Measurements from ENCODE around the gene FXYD5.
A peak's percentile ranks its signal among the peaks of the same experiment; 100 is the strongest.
"Not testable (repeated sequence)": the region's sequence is repeated elsewhere in the genome, so short reads cannot be mapped to it uniquely, and the experiment has no call there.

The FXYD5 gene

GRCh38 chr19:35140207-35140961 lies 14.2 kb upstream of the FXYD5 start:
- peak; percentile 51 for DNase-seq

GRCh38 chr19:35140962-35141836 lies 13.3 kb upstream of the FXYD5 start:
- DNase-seq = peak; percentile 90

- DNase-seq = no peak
Observed at GRCh38 chr19:35141837-35142605, 12.5 kb upstream of the FXYD5 start.

GRCh38 chr19:35142606-35143230 lies 11.8 kb upstream of the FXYD5 start:
- peak; percentile 69 for DNase-seq

GRCh38 chr19:35143231-35143715 lies 11.3 kb upstream of the FXYD5 start, which contains the start of gene FXYD7:
Gene FXYD7 (plus strand): TSS chr19:35143255. CDS start chr19:35143334, 79 bp downstream.
- no peak for DNase-seq

GRCh38 chr19:35143818-35144217 lies 10.7 kb upstream of the FXYD5 start:
- peak; percentile 33 for DNase-seq

- no peak for DNase-seq
Observed at GRCh38 chr19:35144259-35144599, 10.3 kb upstream of the FXYD5 start.

- DNase-seq = peak; percentile 71
Observed at GRCh38 chr19:35144600-35145436, 9.7 kb upstream of the FXYD5 start.

- DNase-seq = no peak
Observed at GRCh38 chr19:35146746-35147459, 7.6 kb upstream of the FXYD5 start.

GRCh38 chr19:35149463-35149862 lies 5.1 kb upstream of the FXYD5 start:
- no peak for DNase-seq

- no peak for DNase-seq
Observed at GRCh38 chr19:35150445-35150844, 4.1 kb upstream of the FXYD5 start.

GRCh38 chr19:35151273-35152065 lies 3.1 kb upstream of the FXYD5 start:
- DNase-seq = no peak

GRCh38 chr19:35153129-35153522 lies 1.4 kb upstream of the FXYD5 start:
- not testable (repeated sequence) for DNase-seq

GRCh38 chr19:35153701-35154524 lies 622 bp upstream of the FXYD5 start:
- peak; percentile 44 for DNase-seq

- no peak for DNase-seq
Observed at GRCh38 chr19:35155441-35155840, 906 bp downstream of the FXYD5 start.

- no peak for DNase-seq
Observed at GRCh38 chr19:35155981-35156672, 1.6 kb downstream of the FXYD5 start.

GRCh38 chr19:35156673-35157014 lies 2.1 kb downstream of the FXYD5 start:
- DNase-seq = no peak

- no peak for DNase-seq
Observed at GRCh38 chr19:35157431-35157830, 2.9 kb downstream of the FXYD5 start.

GRCh38 chr19:35159606-35160005 lies 5.1 kb downstream of the FXYD5 start:
- no peak for DNase-seq

Data from NCI-H2171 treated with DMSO at 0.1 percent for 48 hours (cell line).